ENCODE data around the gene EXOC4.

EXOC4 gene

GRCh38 chr7:133349101-133349500 lies 96.2 kb downstream of the EXOC4 start:
- peaks cover 5 to 7% of the 10 kb centered on the region in 2 donors for H3K4me1 Mint-ChIP-seq
- no peak overlapping the region for H3K27ac Mint-ChIP-seq
- H3K36me3 Mint-ChIP-seq = peaks cover 45 to 66% of the 10 kb centered on the region in 2 donors
- DNase-seq = no peak
- H3K27me3 Mint-ChIP-seq = no peaks in the 10 kb centered on the region
- ATAC-seq (replicated peaks) = peak in 1 of 2 donors; percentile 34
- H3K4me3 Mint-ChIP-seq = no peak overlapping the region
- H3K9me3 Mint-ChIP-seq = peaks cover 20 to 30% of the 10 kb centered on the region in 2 donors

- ATAC-seq (replicated peaks) = no peak
- Mint-ChIP-seq H3K27me3 (no peaks in the 10 kb centered on the region), H3K27ac (no peak overlapping the region), H3K4me1 (peaks cover 5 to 7% of the 10 kb centered on the region in 2 donors), H3K4me3 (no peak overlapping the region), H3K9me3 (peaks cover 23 to 29% of the 10 kb centered on the region in 2 donors), H3K36me3 (peaks cover 37 to 62% of the 10 kb centered on the region in 2 donors)
- DNase-seq = no peak
Measured at GRCh38 chr7:133352430-133352829, 99.6 kb downstream of the EXOC4 start.

GRCh38 chr7:133353775-133354174 lies 100.9 kb downstream of the EXOC4 start:
- ATAC-seq (replicated peaks) = no peak
- H3K36me3 Mint-ChIP-seq = peaks cover 35 to 62% of the 10 kb centered on the region in 2 donors
- no peak overlapping the region for H3K27ac Mint-ChIP-seq
- no peak for DNase-seq
- peaks cover 5 to 7% of the 10 kb centered on the region in 2 donors for H3K4me1 Mint-ChIP-seq
- H3K4me3 Mint-ChIP-seq = no peak overlapping the region
- no peaks in the 10 kb centered on the region for H3K27me3 Mint-ChIP-seq
- H3K9me3 Mint-ChIP-seq = peaks cover 23 to 29% of the 10 kb centered on the region in 2 donors

DNA sequence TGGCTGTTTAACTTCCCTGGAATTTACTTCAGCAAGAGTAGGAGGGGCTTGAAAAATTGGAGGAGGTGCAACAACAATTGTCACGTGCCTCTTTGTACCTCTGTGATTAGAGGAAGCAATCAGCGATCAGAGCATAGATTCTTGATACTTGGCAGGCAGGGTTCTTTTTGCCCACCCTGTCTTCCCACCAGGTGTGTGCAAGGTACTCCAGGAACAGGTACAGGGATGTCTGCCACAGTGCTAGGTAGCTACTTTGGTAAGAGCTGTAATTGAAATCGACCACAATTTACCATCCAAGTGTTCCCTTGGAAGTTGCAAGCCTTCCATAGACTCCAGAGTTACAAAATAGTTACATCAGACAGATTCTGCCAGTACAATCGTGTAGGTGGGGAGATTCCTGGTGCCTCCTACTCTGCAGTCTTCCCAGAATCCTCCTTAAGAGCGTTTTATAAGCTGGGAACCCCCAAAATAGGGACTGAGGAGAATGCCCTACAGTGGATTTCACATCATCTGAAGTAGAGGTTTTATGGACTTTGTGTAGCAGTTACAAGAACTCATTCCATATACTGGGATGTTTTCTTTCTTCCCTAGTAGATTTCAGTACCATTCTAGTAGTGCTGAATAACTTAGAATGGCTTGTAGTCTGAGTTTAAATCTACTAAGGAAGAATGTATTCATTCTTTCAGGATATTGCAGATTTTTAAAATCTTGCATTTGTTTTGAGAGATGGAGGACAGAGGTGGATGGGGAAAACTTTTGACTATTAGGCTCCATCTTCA lies 101.9 kb downstream of the EXOC4 start:
- no peak for DNase-seq
- no peak overlapping the region for H3K27ac Mint-ChIP-seq
- H3K36me3 Mint-ChIP-seq = peaks cover 28 to 54% of the 10 kb centered on the region in 2 donors
- no peak for ATAC-seq (replicated peaks)
- no peak overlapping the region for H3K4me3 Mint-ChIP-seq
- no peaks in the 10 kb centered on the region for H3K27me3 Mint-ChIP-seq
- peaks cover 19 to 24% of the 10 kb centered on the region in 2 donors for H3K9me3 Mint-ChIP-seq
- peaks cover 0 to under 1% of the 10 kb centered on the region in 2 donors for H3K4me1 Mint-ChIP-seq

- Mint-ChIP-seq H3K4me3 (no peak overlapping the region), H3K4me1 (peaks cover 0 to 2% of the 10 kb centered on the region in 2 donors), H3K27me3 (no peaks in the 10 kb centered on the region), H3K27ac (no peak overlapping the region), H3K36me3 (peaks cover 25 to 52% of the 10 kb centered on the region in 2 donors), H3K9me3 (peaks cover 16 to 22% of the 10 kb centered on the region in 2 donors)
- no peak for ATAC-seq (replicated peaks)
- no peak for DNase-seq
Measured at GRCh38 chr7:133355325-133355708, 102.4 kb downstream of the EXOC4 start.

DNA sequence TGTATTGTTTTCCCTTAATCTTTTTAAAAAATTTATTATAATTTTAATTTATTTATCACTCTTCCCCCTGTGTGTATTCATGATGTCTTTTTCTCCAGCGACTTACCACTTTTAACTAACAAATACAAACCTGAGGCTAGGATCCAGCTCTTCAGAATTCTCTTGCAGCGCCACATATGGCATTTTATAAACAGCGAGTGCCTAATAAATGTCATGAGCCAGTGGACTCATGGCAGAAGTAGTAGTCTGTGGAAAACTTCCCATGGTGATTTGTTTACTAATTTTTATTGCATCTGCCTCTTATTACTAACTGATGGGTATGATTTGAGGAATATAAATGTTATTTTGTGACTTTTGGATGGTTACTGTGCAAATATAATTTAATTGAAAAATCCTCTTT lies 102.9 kb downstream of the EXOC4 start:
- peaks cover 14 to 22% of the 10 kb centered on the region in 2 donors for H3K9me3 Mint-ChIP-seq
- H3K27ac Mint-ChIP-seq = no peak overlapping the region
- no peaks in the 10 kb centered on the region for H3K27me3 Mint-ChIP-seq
- peaks cover 0 to 3% of the 10 kb centered on the region in 2 donors for H3K4me1 Mint-ChIP-seq
- ATAC-seq (replicated peaks) (no peak), DNase-seq (no peak)
- H3K36me3 Mint-ChIP-seq = peaks cover 25 to 52% of the 10 kb centered on the region in 2 donors
- no peak overlapping the region for H3K4me3 Mint-ChIP-seq

GRCh38 chr7:133358708-133359107 lies 105.8 kb downstream of the EXOC4 start:
- DNase-seq = no peak
- peaks cover 0 to 3% of the 10 kb centered on the region in 2 donors for H3K4me1 Mint-ChIP-seq
- no peaks in the 10 kb centered on the region for H3K27me3 Mint-ChIP-seq
- no peak overlapping the region for H3K27ac Mint-ChIP-seq
- peaks cover 9% of the 10 kb centered on the region in 2 donors for H3K9me3 Mint-ChIP-seq
- peaks cover 28 to 47% of the 10 kb centered on the region in 2 donors for H3K36me3 Mint-ChIP-seq
- ATAC-seq (replicated peaks) = no peak
- no peak overlapping the region for H3K4me3 Mint-ChIP-seq

DNA sequence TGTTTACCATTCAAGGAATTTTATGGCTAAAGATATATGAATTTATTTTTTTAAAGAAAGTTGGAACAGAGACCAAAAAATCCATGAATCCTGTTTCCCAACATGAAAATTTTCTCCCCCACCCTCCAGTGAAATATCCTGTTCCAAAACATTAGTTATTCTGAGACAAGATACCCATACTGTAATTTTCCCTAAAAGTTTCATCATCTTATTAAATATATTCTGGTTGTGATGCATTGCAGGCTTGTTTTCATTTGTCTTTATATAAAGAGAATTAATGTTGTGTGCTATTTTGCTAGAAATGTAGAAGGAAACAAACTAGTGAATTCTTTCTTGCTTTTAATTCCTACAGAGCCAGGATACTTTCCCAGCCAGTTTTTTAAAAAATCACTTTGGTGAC lies 106.6 kb downstream of the EXOC4 start:
- H3K4me3 Mint-ChIP-seq = no peak overlapping the region
- H3K27me3 Mint-ChIP-seq = no peaks in the 10 kb centered on the region
- ATAC-seq (replicated peaks) (no peak), DNase-seq (no peak)
- H3K4me1 Mint-ChIP-seq = peaks cover 0 to 3% of the 10 kb centered on the region in 2 donors
- H3K36me3 Mint-ChIP-seq = peaks cover 24 to 40% of the 10 kb centered on the region in 2 donors
- H3K9me3 Mint-ChIP-seq = peaks cover 7% of the 10 kb centered on the region in 2 donors
- no peak overlapping the region for H3K27ac Mint-ChIP-seq

- Mint-ChIP-seq H3K4me3 (no peak overlapping the region), H3K27me3 (no peaks in the 10 kb centered on the region), H3K4me1 (peaks cover 3 to 4% of the 10 kb centered on the region in 2 donors), H3K36me3 (peaks cover 24 to 40% of the 10 kb centered on the region in 2 donors), H3K9me3 (peaks cover 7% of the 10 kb centered on the region in 2 donors), H3K27ac (no peak overlapping the region)
- DNase-seq (no peak), ATAC-seq (replicated peaks) (no peak)
Measured at GRCh38 chr7:133360201-133360600, 107.3 kb downstream of the EXOC4 start.

GRCh38 chr7:133361806-133362205 lies 108.9 kb downstream of the EXOC4 start:
- ATAC-seq (replicated peaks) = no peak
- no peaks in the 10 kb centered on the region for H3K27me3 Mint-ChIP-seq
- peaks cover 7% of the 10 kb centered on the region in 2 donors for H3K9me3 Mint-ChIP-seq
- DNase-seq = no peak
- H3K4me3 Mint-ChIP-seq = no peak overlapping the region
- no peak overlapping the region for H3K27ac Mint-ChIP-seq
- peaks cover 3 to 5% of the 10 kb centered on the region in 2 donors for H3K4me1 Mint-ChIP-seq
- H3K36me3 Mint-ChIP-seq = peaks cover 20 to 33% of the 10 kb centered on the region in 2 donors

GRCh38 chr7:133364959-133365690 lies 112.2 kb downstream of the EXOC4 start:
- ATAC-seq (replicated peaks) (no peak), DNase-seq (no peak)
- Mint-ChIP-seq H3K36me3 (peaks cover 20 to 30% of the 10 kb centered on the region in 2 donors), H3K27me3 (no peaks in the 10 kb centered on the region), H3K4me1 (peaks cover 4 to 19% of the 10 kb centered on the region in 2 donors), H3K9me3 (peaks cover 6 to 7% of the 10 kb centered on the region in 2 donors), H3K27ac (no peak overlapping the region), H3K4me3 (no peak overlapping the region)

DNA sequence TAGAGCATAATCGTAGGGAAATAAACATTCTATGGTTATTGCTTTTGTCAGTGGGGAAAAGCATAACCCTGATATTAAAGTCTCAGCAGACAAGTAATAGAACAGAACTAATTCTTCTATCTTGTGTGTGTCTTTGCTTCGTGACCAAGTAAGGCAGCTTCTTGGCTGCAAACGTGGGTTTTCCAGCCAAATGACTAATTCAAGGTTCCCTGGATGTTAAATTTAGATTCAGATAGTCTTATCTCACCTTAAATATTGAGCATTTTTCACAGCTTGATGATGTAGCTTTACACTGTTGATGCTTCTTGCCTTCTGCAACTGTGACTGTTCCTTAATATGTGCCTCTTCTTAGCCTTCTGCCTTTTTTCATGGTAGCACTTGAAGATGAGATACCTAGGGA lies 113.0 kb downstream of the EXOC4 start:
- no peak for ATAC-seq (replicated peaks)
- peaks cover 3 to 19% of the 10 kb centered on the region in 2 donors for H3K4me1 Mint-ChIP-seq
- H3K4me3 Mint-ChIP-seq = no peak overlapping the region
- H3K27me3 Mint-ChIP-seq = no peaks in the 10 kb centered on the region
- H3K9me3 Mint-ChIP-seq = peaks cover 3 to 6% of the 10 kb centered on the region in 2 donors
- no peak overlapping the region for H3K27ac Mint-ChIP-seq
- H3K36me3 Mint-ChIP-seq = peaks cover 18 to 25% of the 10 kb centered on the region in 2 donors
- no peak for DNase-seq

DNA sequence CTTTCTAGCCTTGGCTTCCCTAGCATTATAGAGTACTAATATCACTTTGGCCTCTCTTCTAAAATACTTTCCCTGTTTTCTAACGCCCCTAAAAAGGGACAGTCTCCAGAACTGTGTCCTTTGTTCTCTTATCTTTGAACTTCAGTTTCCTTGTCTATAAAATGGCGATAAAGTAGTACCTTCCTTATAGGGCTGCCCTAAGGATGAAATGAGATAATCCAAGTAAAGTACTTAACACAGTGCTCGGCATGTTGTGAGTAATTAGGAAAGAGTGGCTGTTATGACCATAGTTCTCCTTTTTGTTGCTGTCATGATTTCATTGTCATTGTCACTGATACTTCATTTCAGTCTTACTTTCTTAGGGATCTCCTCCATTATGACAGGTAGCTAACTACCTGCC lies 114.7 kb downstream of the EXOC4 start:
- DNase-seq (no peak), ATAC-seq (replicated peaks) (no peak)
- no peaks in the 10 kb centered on the region for H3K27me3 Mint-ChIP-seq
- H3K9me3 Mint-ChIP-seq = peaks cover 0 to 2% of the 10 kb centered on the region in 2 donors
- no peak overlapping the region for H3K27ac Mint-ChIP-seq
- H3K36me3 Mint-ChIP-seq = peaks cover 10 to 19% of the 10 kb centered on the region in 2 donors
- no peak overlapping the region for H3K4me3 Mint-ChIP-seq
- H3K4me1 Mint-ChIP-seq = peaks cover 3 to 19% of the 10 kb centered on the region in 2 donors

DNA sequence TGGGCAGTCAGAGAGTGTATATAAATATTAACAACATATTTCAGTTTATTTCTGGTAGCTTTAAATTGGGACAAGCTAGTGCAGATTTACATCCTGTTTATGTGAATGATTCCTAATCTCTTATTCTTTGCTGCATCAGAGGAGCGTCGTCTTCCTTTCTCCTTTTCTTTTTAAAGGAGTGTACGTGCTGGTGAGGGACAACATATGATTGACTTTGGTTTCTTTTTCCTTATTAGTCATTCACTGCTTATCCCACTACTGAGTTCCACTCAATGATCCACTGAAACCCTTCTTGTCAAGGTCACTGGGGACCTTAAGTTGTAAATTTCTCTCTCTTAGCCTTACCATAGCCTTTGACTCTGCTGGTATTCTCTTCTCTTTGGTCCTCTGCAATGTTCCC lies 116.3 kb downstream of the EXOC4 start:
- H3K36me3 Mint-ChIP-seq = peaks cover 6 to 16% of the 10 kb centered on the region in 2 donors
- ATAC-seq (replicated peaks) (no peak), DNase-seq (no peak)
- no peak overlapping the region for H3K27ac Mint-ChIP-seq
- H3K4me3 Mint-ChIP-seq = no peak overlapping the region
- no peaks in the 10 kb centered on the region for H3K27me3 Mint-ChIP-seq
- peaks cover 3 to 19% of the 10 kb centered on the region in 2 donors for H3K4me1 Mint-ChIP-seq
- peaks cover 0 to 2% of the 10 kb centered on the region in 2 donors for H3K9me3 Mint-ChIP-seq

All from stimulated activated naive B cell treated with anti-CD40 and anti-IgM and Interleukin-4, amounts not matched to agents 10 μg/mL and 1 μg/mL and 100 μg/mL, for 72 hours (primary cell).